Measurements from ENCODE around the gene CNFN.

DNA sequence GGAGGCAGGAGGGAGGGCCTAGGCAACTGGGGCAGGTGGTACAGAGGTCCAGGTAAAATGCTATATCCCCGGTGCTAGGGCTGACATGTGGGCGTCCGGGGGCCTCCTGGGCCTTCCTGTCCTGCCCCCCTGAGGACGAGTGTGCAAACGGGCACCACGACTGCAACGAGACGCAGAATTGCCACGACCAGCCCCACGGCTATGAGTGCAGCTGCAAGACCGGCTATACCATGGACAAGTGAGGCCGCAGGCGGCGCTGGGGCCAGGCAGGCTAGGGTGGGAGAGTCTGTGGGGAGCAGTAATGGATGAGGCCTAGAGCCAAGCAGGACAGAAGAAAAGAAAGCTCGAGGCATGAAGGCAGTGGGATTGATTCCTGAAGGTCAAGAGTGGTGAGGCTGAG lies 21.3 kb downstream of the CNFN start:
- TF ChIP-seq RAD21 (IDR thresholded peaks at IDR 0.05; ENCODE audit: low read depth) (no peak), CREB1 (IDR thresholded peaks at IDR 0.05; ENCODE audit: low read depth) (no peak), ZBTB7A (IDR thresholded peaks at IDR 0.05; ENCODE audit: low read depth) (no peak), CEBPB (IDR thresholded peaks at IDR 0.05) (no peak)
